Liver (tissue), 9 donors: ENCODE measurements around the gene MTRF1. TPM values are rescaled to one million over a fixed set of nuclear protein-coding genes. Genes with fewer than 3 reads are reported as not detected.

ENCODE experiments used
- DNase-seq: peaks from one replicate; pipeline ENCODE4 v3.0.0-alpha.2; 2017; ENCODE audit warnings: low spot score
- H3K27ac ChIP-seq, 2 donors: one replicate each; pipeline ENCODE4 v1.7.0; 2013; ENCODE audit warnings: inconsistent platforms in 2 of 2, low read length in 2 of 2, control low read depth in 1 of 2, low read depth in 1 of 2, mild to moderate bottlenecking in 1 of 2
- H3K27me3 ChIP-seq, 4 donors: one replicate each; pipeline versions ENCODE4 v1.6.1 to v1.7.0; 2013; ENCODE audit warnings: low read length in 3 of 4, inconsistent platforms in 1 of 4, mild to moderate bottlenecking in 1 of 4, moderate library complexity in 1 of 4; ENCODE audit not compliant: control insufficient read depth in 4 of 4, insufficient read depth in 4 of 4
- H3K36me3 ChIP-seq, 4 donors: one replicate each; pipeline versions ENCODE4 v1.6.1 to v1.7.0; 2013; ENCODE audit warnings: low read length in 3 of 4, mild to moderate bottlenecking in 3 of 4, low read depth in 1 of 4, moderate library complexity in 1 of 4; ENCODE audit not compliant: control insufficient read depth in 4 of 4, insufficient read depth in 3 of 4
- H3K4me1 ChIP-seq, 4 donors: one replicate each; pipeline versions ENCODE4 v1.6.1 to v1.7.0; 2013; ENCODE audit warnings: low read length in 3 of 4, mild to moderate bottlenecking in 3 of 4, moderate library complexity in 1 of 4; ENCODE audit not compliant: control insufficient read depth in 4 of 4, insufficient read depth in 4 of 4
- H3K4me3 ChIP-seq, 3 donors: one replicate each; pipeline versions ENCODE4 v1.6.1 to v1.7.0; 2013; ENCODE audit warnings: low read length in 3 of 3, control low read depth in 1 of 3, low read depth in 1 of 3, mild to moderate bottlenecking in 1 of 3
- H3K9ac ChIP-seq, 2 donors: one replicate each; pipeline ENCODE4 v1.7.0; 2013; ENCODE audit warnings: low read length in 2 of 2, mild to moderate bottlenecking in 2 of 2, moderate library complexity in 2 of 2, control low read depth in 1 of 2, low read depth in 1 of 2
- H3K9me3 ChIP-seq, 4 donors: one replicate each; pipeline versions ENCODE4 v1.6.1 to v1.7.0; 2013; ENCODE audit warnings: low read length in 3 of 4; ENCODE audit not compliant: control insufficient read depth in 4 of 4
- ATF3 ChIP-seq: IDR thresholded peaks from 2 replicates; pipeline ENCODE4 v1.6.1; 2016; ENCODE audit warnings: antibody characterized with exemption
- CTCF ChIP-seq: fragments of 150-350 bp; IDR thresholded peaks from 2 replicates; pipeline ENCODE4 v1.5.1; 2017; ENCODE audit warnings: improper control_type of control experiment, low read depth, low read length; ENCODE audit not compliant: missing input control
- EGR1 ChIP-seq, 2 donors: IDR thresholded peaks; 2 replicates each; pipeline ENCODE4 v1.6.1; 2016 to 2018; ENCODE audit warnings: antibody characterized with exemption in 2 of 2, low read depth in 2 of 2
- FOXA1 ChIP-seq: IDR thresholded peaks from 2 replicates; pipeline ENCODE4 v1.6.1; 2016; ENCODE audit warnings: antibody characterized with exemption
- FOXA2 ChIP-seq: IDR thresholded peaks from 2 replicates; pipeline ENCODE4 v1.6.1; 2016; ENCODE audit warnings: antibody characterized with exemption
- GABPA ChIP-seq, 2 donors: IDR thresholded peaks in 1 of 2; conservative IDR thresholded peaks in 1 of 2; 2 replicates each; pipeline ENCODE4 v1.6.1; 2016; ENCODE audit warnings: antibody characterized with exemption in 2 of 2, mild to moderate bottlenecking in 1 of 2, moderate library complexity in 1 of 2
- HNF4A ChIP-seq, 2 donors: conservative IDR thresholded peaks; 2 replicates each; pipeline ENCODE4 v1.6.1; 2016; ENCODE audit warnings: antibody characterized with exemption in 2 of 2, mild to moderate bottlenecking in 2 of 2
- HNF4G ChIP-seq: IDR thresholded peaks from 2 replicates; pipeline ENCODE4 v1.6.1; 2016; ENCODE audit warnings: antibody characterized with exemption
- JUND ChIP-seq, 2 donors: IDR thresholded peaks; 2 replicates each; pipeline ENCODE4 v1.6.1; 2016; ENCODE audit warnings: antibody characterized with exemption in 2 of 2
- NR2F2 ChIP-seq: IDR thresholded peaks from 2 replicates; pipeline ENCODE4 v1.6.1; 2016; ENCODE audit warnings: antibody characterized with exemption
- RAD21 ChIP-seq, 2 donors: IDR thresholded peaks; 2 replicates each; pipeline ENCODE4 v1.6.1; 2016; ENCODE audit warnings: antibody characterized with exemption in 2 of 2, mild to moderate bottlenecking in 2 of 2
- RXRA ChIP-seq, 2 donors: IDR thresholded peaks; 2 replicates each; pipeline ENCODE4 v1.6.1; 2017 to 2018; ENCODE audit warnings: antibody characterized with exemption in 2 of 2, mild to moderate bottlenecking in 1 of 2
- SP1 ChIP-seq: IDR thresholded peaks from 2 replicates; pipeline ENCODE4 v1.6.1; 2018; ENCODE audit warnings: antibody characterized with exemption, mild to moderate bottlenecking
- TAF1 ChIP-seq: conservative IDR thresholded peaks from 2 replicates; pipeline ENCODE4 v1.6.1; 2016; ENCODE audit warnings: antibody characterized with exemption, mild to moderate bottlenecking
- YY1 ChIP-seq: IDR thresholded peaks from 2 replicates; pipeline ENCODE4 v1.6.1; 2016; ENCODE audit warnings: antibody characterized with exemption, mild to moderate bottlenecking
- WGBS: extraction: QIAGEN DNeasy Blood & Tissue Kit; methylation state at CpG from one replicate; pipeline ENCODE4 v1.1.7; 2013; 5-methylcytosine and 5-hydroxymethylcytosine counted together
- polyA plus RNA-seq, 2 donors: library from polyadenylated mRNA; stranded (reverse) in 1 of 2; unstranded in 1 of 2; fragments of 200-250 nt in 1 of 2; fragments of >200 nt in 1 of 2; fragmentation: Nextera tagmentation in 1 of 2; extraction: Ambion mirVana in 1 of 2; gene quantifications; one replicate each; pipeline versions ENCODE4 v1.2.1 to v1.2.3, GENCODE V29; 2013 to 2015
- total RNA-seq, 2 donors: library from RNA; depleted of rRNA; stranded (reverse); fragments of >200 nt; gene quantifications; one replicate each; pipeline ENCODE4 v1.2.3, GENCODE V29; 2014
- TF ChIP-seq, protein P1 (sequence below): IDR thresholded peaks from 2 replicates; pipeline ENCODE4 v1.6.1; 2016; ENCODE audit warnings: antibody characterized with exemption
- TF ChIP-seq, protein P2 (sequence below): IDR thresholded peaks from 2 replicates; pipeline ENCODE4 v1.6.1; 2016; ENCODE audit warnings: antibody characterized with exemption, mild to moderate bottlenecking
- TF ChIP-seq, protein P3 (sequence below): IDR thresholded peaks from 2 replicates; pipeline ENCODE4 v1.6.1; 2016; ENCODE audit warnings: antibody characterized with exemption
- donor health status: healthy.
- donor health status: healthy.
- donor health status: healthy.
- donor health status: healthy.
- donor health status: healthy.

Gene MTRF1
- total and polyA plus RNA-seq, 4 donors, result 4.9 to 11.0 (median 9.9) TPM

GRCh38 chr13:41193919-41194824 is 69.2 kb downstream of the MTRF1 start, which contains the start of gene KBTBD7:
KBTBD7 (minus strand) TSS chr13:41194569; CDS start chr13:41194257, 312 bp downstream.
- Histone ChIP-seq H3K4me1 (peaks cover 5 to 34% (median 18%) of the 10 kb centered on the region in 4 donors), H3K27ac (peak within 1 kb of the TSS; percentile 91 to 98), H3K36me3 (peaks cover 0 to 2% (median 0%) of the 10 kb centered on the region in 4 donors), H3K4me3 (peak within 1 kb of the TSS; percentile 69 to 96 (median 78)), H3K9ac (peak within 1 kb of the TSS; percentile 80 to 82), H3K9me3 (no peaks in the 10 kb centered on the region), H3K27me3 (no peaks in the 10 kb centered on the region)
- TF ChIP-seq JUND (IDR thresholded peaks at IDR 0.05), result peak; percentile 56 to 88
- TF ChIP-seq GABPA (IDR thresholded peaks at IDR 0.05 in 1 of 2, conservative IDR thresholded peaks at IDR 0.05 in 1 of 2), result peak in 1 of 2 donors; percentile 78
- TF ChIP-seq SP1, result peak; percentile 51
- TF ChIP-seq HNF4A (conservative IDR thresholded peaks at IDR 0.05), result peak in 1 of 2 donors; percentile 14
- TF ChIP-seq NR2F2, result no peak
- TF ChIP-seq, protein P1, sequence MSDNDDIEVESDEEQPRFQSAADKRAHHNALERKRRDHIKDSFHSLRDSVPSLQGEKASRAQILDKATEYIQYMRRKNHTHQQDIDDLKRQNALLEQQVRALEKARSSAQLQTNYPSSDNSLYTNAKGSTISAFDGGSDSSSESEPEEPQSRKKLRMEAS, result no peak
- no peak for TF ChIP-seq CTCF
- TF ChIP-seq, protein P2, sequence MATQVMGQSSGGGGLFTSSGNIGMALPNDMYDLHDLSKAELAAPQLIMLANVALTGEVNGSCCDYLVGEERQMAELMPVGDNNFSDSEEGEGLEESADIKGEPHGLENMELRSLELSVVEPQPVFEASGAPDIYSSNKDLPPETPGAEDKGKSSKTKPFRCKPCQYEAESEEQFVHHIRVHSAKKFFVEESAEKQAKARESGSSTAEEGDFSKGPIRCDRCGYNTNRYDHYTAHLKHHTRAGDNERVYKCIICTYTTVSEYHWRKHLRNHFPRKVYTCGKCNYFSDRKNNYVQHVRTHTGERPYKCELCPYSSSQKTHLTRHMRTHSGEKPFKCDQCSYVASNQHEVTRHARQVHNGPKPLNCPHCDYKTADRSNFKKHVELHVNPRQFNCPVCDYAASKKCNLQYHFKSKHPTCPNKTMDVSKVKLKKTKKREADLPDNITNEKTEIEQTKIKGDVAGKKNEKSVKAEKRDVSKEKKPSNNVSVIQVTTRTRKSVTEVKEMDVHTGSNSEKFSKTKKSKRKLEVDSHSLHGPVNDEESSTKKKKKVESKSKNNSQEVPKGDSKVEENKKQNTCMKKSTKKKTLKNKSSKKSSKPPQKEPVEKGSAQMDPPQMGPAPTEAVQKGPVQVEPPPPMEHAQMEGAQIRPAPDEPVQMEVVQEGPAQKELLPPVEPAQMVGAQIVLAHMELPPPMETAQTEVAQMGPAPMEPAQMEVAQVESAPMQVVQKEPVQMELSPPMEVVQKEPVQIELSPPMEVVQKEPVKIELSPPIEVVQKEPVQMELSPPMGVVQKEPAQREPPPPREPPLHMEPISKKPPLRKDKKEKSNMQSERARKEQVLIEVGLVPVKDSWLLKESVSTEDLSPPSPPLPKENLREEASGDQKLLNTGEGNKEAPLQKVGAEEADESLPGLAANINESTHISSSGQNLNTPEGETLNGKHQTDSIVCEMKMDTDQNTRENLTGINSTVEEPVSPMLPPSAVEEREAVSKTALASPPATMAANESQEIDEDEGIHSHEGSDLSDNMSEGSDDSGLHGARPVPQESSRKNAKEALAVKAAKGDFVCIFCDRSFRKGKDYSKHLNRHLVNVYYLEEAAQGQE, result peak; percentile 64
- no peak for TF ChIP-seq RXRA (IDR thresholded peaks at IDR 0.05)
- TF ChIP-seq HNF4G, result no peak
- TF ChIP-seq FOXA2, result peak; percentile 53
- peak; percentile 90 for TF ChIP-seq YY1
- TF ChIP-seq, protein P3, sequence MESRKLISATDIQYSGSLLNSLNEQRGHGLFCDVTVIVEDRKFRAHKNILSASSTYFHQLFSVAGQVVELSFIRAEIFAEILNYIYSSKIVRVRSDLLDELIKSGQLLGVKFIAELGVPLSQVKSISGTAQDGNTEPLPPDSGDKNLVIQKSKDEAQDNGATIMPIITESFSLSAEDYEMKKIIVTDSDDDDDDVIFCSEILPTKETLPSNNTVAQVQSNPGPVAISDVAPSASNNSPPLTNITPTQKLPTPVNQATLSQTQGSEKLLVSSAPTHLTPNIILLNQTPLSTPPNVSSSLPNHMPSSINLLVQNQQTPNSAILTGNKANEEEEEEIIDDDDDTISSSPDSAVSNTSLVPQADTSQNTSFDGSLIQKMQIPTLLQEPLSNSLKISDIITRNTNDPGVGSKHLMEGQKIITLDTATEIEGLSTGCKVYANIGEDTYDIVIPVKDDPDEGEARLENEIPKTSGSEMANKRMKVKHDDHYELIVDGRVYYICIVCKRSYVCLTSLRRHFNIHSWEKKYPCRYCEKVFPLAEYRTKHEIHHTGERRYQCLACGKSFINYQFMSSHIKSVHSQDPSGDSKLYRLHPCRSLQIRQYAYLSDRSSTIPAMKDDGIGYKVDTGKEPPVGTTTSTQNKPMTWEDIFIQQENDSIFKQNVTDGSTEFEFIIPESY, result peak; percentile 99
- TF ChIP-seq TAF1, result peak; percentile 69
- TF ChIP-seq EGR1 (IDR thresholded peaks at IDR 0.05; ENCODE audit: low read depth in 2 of 2), result peak in 1 of 2 donors; percentile 68
- TF ChIP-seq RAD21 (IDR thresholded peaks at IDR 0.05), result peak; percentile 43 to 54
- TF ChIP-seq FOXA1, result peak; percentile 46
- TF ChIP-seq ATF3, result no peak
- 8% methylated on average over 66 of the region's 66 CpGs for WGBS
- peak; percentile 89 for DNase-seq
